Measurements from ENCODE around the gene ADH5. TPM values are rescaled to one million over a fixed set of nuclear protein-coding genes. Genes with fewer than 3 reads are reported as not detected.
A peak's percentile ranks its signal among the peaks of the same experiment; 100 is the strongest.
"Not testable (repeated sequence)": the region's sequence is repeated elsewhere in the genome, so short reads cannot be mapped to it uniquely, and the experiment has no call there.

The ADH5 gene
- total RNA-seq, 2 donors from 2014 or later: 91.0 to 105 TPM

GRCh38 chr4:99078336-99078735 lies 10.3 kb downstream of the ADH5 start:
- H3K4me3 Mint-ChIP-seq: no peak overlapping the region
- no peaks in the 10 kb centered on the region for H3K9me3 Mint-ChIP-seq
- H3K4me1 Mint-ChIP-seq (ENCODE audit: low read depth): no peaks in the 10 kb centered on the region
- H3K27ac Mint-ChIP-seq: peak overlapping the region; percentile 50
- ATAC-seq (replicated peaks in 1 of 2): no peak
- H3K27me3 Mint-ChIP-seq (ENCODE audit: low read depth): no peaks in the 10 kb centered on the region
- H3K36me3 Mint-ChIP-seq (ENCODE audit: insufficient read depth in 2 of 2): peaks cover 2 to 18% of the 10 kb centered on the region in 2 donors
- no peak for DNase-seq

GRCh38 chr4:99077177-99077576 lies 11.4 kb downstream of the ADH5 start:
- no peaks in the 10 kb centered on the region for H3K4me1 Mint-ChIP-seq (ENCODE audit: low read depth)
- ATAC-seq (replicated peaks in 1 of 2) (no peak), DNase-seq (no peak)
- H3K4me3 Mint-ChIP-seq: no peak overlapping the region
- peaks cover 2 to 23% of the 10 kb centered on the region in 2 donors for H3K36me3 Mint-ChIP-seq (ENCODE audit: insufficient read depth in 2 of 2)
- no peaks in the 10 kb centered on the region for H3K9me3 Mint-ChIP-seq
- no peak overlapping the region for H3K27ac Mint-ChIP-seq
- H3K27me3 Mint-ChIP-seq (ENCODE audit: low read depth): no peaks in the 10 kb centered on the region

- DNase-seq (no peak), ATAC-seq (replicated peaks in 1 of 2) (no peak)
- Mint-ChIP-seq H3K4me3 (no peak overlapping the region), H3K27ac (peak overlapping the region; percentile 68), H3K4me1 (ENCODE audit: low read depth) (no peaks in the 10 kb centered on the region), H3K36me3 (ENCODE audit: insufficient read depth in 2 of 2) (peaks cover 2 to 19% of the 10 kb centered on the region in 2 donors), H3K9me3 (no peaks in the 10 kb centered on the region), H3K27me3 (ENCODE audit: low read depth) (no peaks in the 10 kb centered on the region)
Observed at GRCh38 chr4:99076292-99076976, 12.2 kb downstream of the ADH5 start.

DNA sequence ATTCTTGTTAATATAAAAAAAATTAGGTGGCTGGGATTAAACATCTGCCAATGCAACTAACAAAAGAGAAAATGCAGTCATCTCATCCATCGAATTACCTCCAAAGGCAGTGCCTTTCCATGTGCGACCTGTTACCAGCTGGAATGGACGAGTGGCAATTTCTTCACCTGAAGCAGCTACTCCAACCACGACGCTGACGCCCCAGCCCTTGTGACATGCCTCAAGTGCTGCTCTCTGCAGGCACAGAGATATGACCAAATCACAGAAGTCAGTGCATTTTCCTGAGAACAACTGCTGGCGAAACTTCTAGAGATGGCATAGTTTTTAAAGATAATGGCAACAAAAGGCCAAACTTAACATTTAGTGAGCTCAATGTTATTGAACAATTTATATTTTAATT lies 13.8 kb downstream of the ADH5 start:
- no peak for DNase-seq
- Mint-ChIP-seq H3K36me3 (ENCODE audit: insufficient read depth in 2 of 2) (peaks cover 2 to 19% of the 10 kb centered on the region in 2 donors), H3K27me3 (ENCODE audit: low read depth) (no peaks in the 10 kb centered on the region), H3K4me1 (ENCODE audit: low read depth) (no peaks in the 10 kb centered on the region), H3K27ac (no peak overlapping the region), H3K9me3 (no peaks in the 10 kb centered on the region), H3K4me3 (no peak overlapping the region)
- ATAC-seq (replicated peaks in 1 of 2): no peak

GRCh38 chr4:99071159-99071558 lies 17.4 kb downstream of the ADH5 start:
- Mint-ChIP-seq H3K9me3 (no peaks in the 10 kb centered on the region), H3K4me1 (ENCODE audit: low read depth) (peaks cover 7% of the 10 kb centered on the region), H3K4me3 (no peak overlapping the region), H3K27ac (peak overlapping the region; percentile 85), H3K36me3 (ENCODE audit: insufficient read depth in 2 of 2) (peaks cover 0 to 16% of the 10 kb centered on the region in 2 donors), H3K27me3 (ENCODE audit: low read depth) (no peaks in the 10 kb centered on the region)
- DNase-seq (no peak), ATAC-seq (replicated peaks in 1 of 2) (no peak)

- DNase-seq (no peak), ATAC-seq (replicated peaks in 1 of 2) (no peak)
- no peak overlapping the region for H3K27ac Mint-ChIP-seq
- H3K4me1 Mint-ChIP-seq (ENCODE audit: low read depth): peaks cover 7% of the 10 kb centered on the region
- H3K4me3 Mint-ChIP-seq: no peak overlapping the region
- H3K27me3 Mint-ChIP-seq (ENCODE audit: low read depth): no peaks in the 10 kb centered on the region
- H3K9me3 Mint-ChIP-seq: peaks cover 0 to 1% of the 10 kb centered on the region in 2 donors
- H3K36me3 Mint-ChIP-seq (ENCODE audit: insufficient read depth in 2 of 2): peaks cover 0 to 23% of the 10 kb centered on the region in 2 donors
Observed at GRCh38 chr4:99067617-99068016, 21.0 kb downstream of the ADH5 start.

DNA sequence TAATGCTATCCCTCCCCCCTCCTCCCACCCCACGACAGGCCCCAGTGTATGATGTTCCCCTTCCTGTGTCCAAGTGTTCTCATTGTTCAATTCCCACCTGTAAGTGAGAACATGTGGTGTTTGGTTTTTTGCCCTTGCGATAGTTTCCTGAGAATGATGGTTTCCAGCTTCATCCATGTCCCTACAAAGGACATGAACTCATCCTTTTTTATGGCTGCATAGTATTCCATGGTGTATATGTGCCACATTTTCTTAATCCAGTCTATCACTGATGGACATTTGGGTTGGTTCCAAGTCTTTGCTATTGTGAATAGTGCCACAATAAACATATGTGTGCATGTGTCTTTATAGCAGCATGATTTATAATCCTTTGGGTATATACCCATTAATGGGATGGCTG lies 23.1 kb downstream of the ADH5 start:
- not testable (repeated sequence) for H3K27ac Mint-ChIP-seq; DNase-seq; H3K27me3 Mint-ChIP-seq (ENCODE audit: low read depth); H3K4me1 Mint-ChIP-seq (ENCODE audit: low read depth); H3K9me3 Mint-ChIP-seq; H3K4me3 Mint-ChIP-seq; ATAC-seq (replicated peaks in 1 of 2)
- peaks cover 2 to 13% of the 10 kb centered on the region in 2 donors for H3K36me3 Mint-ChIP-seq (ENCODE audit: insufficient read depth in 2 of 2)

- no peak overlapping the region for H3K27ac Mint-ChIP-seq
- peaks cover 2 to 12% of the 10 kb centered on the region in 2 donors for H3K36me3 Mint-ChIP-seq (ENCODE audit: insufficient read depth in 2 of 2)
- H3K4me3 Mint-ChIP-seq: no peak overlapping the region
- no peaks in the 10 kb centered on the region for H3K4me1 Mint-ChIP-seq (ENCODE audit: low read depth)
- peaks cover 0 to 1% of the 10 kb centered on the region in 2 donors for H3K9me3 Mint-ChIP-seq
- no peaks in the 10 kb centered on the region for H3K27me3 Mint-ChIP-seq (ENCODE audit: low read depth)
- no peak for ATAC-seq (replicated peaks in 1 of 2)
- no peak for DNase-seq
Observed at GRCh38 chr4:99062120-99062519, 26.5 kb downstream of the ADH5 start.

GRCh38 chr4:99061048-99061700 lies 27.4 kb downstream of the ADH5 start:
- Mint-ChIP-seq H3K36me3 (ENCODE audit: insufficient read depth in 2 of 2) (peaks cover 2 to 13% of the 10 kb centered on the region in 2 donors), H3K9me3 (peaks cover 0 to 1% of the 10 kb centered on the region in 2 donors), H3K4me3 (no peak overlapping the region), H3K4me1 (ENCODE audit: low read depth) (peaks cover 3% of the 10 kb centered on the region), H3K27ac (no peak overlapping the region), H3K27me3 (ENCODE audit: low read depth) (no peaks in the 10 kb centered on the region)
- ATAC-seq (replicated peaks in 1 of 2) (no peak), DNase-seq (no peak)

GRCh38 chr4:99059550-99059949 lies 29.0 kb downstream of the ADH5 start:
- Mint-ChIP-seq H3K27me3 (ENCODE audit: low read depth) (no peaks in the 10 kb centered on the region), H3K9me3 (no peaks in the 10 kb centered on the region), H3K27ac (no peak overlapping the region), H3K4me3 (no peak overlapping the region), H3K4me1 (ENCODE audit: low read depth) (peaks cover 17% of the 10 kb centered on the region), H3K36me3 (ENCODE audit: insufficient read depth in 2 of 2) (peaks cover 2 to 5% of the 10 kb centered on the region in 2 donors)
- DNase-seq: no peak
- no peak for ATAC-seq (replicated peaks in 1 of 2)

- no peak for DNase-seq
- H3K4me3 Mint-ChIP-seq: no peak overlapping the region
- ATAC-seq (replicated peaks in 1 of 2): no peak
- H3K4me1 Mint-ChIP-seq (ENCODE audit: low read depth): peaks cover 28% of the 10 kb centered on the region
- H3K9me3 Mint-ChIP-seq: no peaks in the 10 kb centered on the region
- H3K36me3 Mint-ChIP-seq (ENCODE audit: insufficient read depth in 2 of 2): peaks cover 2 to 5% of the 10 kb centered on the region in 2 donors
- H3K27me3 Mint-ChIP-seq (ENCODE audit: low read depth): no peaks in the 10 kb centered on the region
- H3K27ac Mint-ChIP-seq: no peak overlapping the region
Observed at GRCh38 chr4:99058228-99058627, 30.4 kb downstream of the ADH5 start.

DNA sequence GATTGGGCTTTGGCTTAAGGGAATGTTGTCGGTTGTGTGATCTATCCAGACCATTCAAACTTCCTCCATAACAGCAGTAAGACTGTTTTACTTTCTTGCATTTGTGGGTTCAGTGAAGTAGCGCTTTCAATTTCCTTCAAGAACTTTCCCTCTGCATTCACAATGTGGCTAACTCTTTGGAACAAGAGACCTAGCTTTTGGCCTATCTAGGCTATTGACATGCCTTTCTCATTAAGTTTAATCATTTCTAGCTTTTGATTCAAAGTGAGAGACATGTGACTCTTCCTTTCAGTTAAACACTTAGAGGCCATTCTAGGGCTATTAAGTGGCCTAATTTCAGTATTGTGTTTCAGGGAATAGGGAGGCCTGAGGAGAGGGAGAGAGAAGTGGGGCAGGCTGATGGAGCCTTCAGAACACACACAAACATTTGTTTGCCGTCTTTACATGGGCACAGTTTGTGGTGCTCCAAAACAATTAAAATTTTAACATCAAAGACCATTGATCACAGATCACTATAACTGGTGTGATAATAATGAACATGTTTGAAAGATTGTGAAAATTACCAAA lies 34.1 kb downstream of the ADH5 start:
- Mint-ChIP-seq H3K27me3 (ENCODE audit: low read depth) (no peaks in the 10 kb centered on the region), H3K27ac (peak overlapping the region; percentile 66), H3K9me3 (no peaks in the 10 kb centered on the region), H3K36me3 (ENCODE audit: insufficient read depth in 2 of 2) (peaks cover 7 to 19% of the 10 kb centered on the region in 2 donors), H3K4me3 (peak overlapping the region; percentile 8 to 52), H3K4me1 (ENCODE audit: low read depth) (peaks cover 46% of the 10 kb centered on the region)
- ATAC-seq (replicated peaks in 1 of 2): peak; percentile 33 to 38
- no peak for DNase-seq

- H3K27ac Mint-ChIP-seq: peak overlapping the region; percentile 88
- peak overlapping the region; percentile 27 to 53 for H3K4me3 Mint-ChIP-seq
- H3K27me3 Mint-ChIP-seq (ENCODE audit: low read depth): no peaks in the 10 kb centered on the region
- peak; percentile 85 to 86 for ATAC-seq (replicated peaks in 1 of 2)
- no peaks in the 10 kb centered on the region for H3K9me3 Mint-ChIP-seq
- H3K36me3 Mint-ChIP-seq (ENCODE audit: insufficient read depth in 2 of 2): peaks cover 9 to 23% of the 10 kb centered on the region in 2 donors
- peak; percentile 8 to 14 for DNase-seq
- peaks cover 46% of the 10 kb centered on the region for H3K4me1 Mint-ChIP-seq (ENCODE audit: low read depth)
Observed at GRCh38 chr4:99052902-99053301, 35.7 kb downstream of the ADH5 start.
